COLO668 (cell line): ENCODE results near the gene OR10H5.
"Not testable (repeated sequence)": the region's sequence is repeated elsewhere in the genome, so short reads cannot be mapped to it uniquely, and the experiment has no call there.

Experiments used
- DNase-seq: peaks from one replicate; lab custom pipeline; 2025; ENCODE audit not compliant: unreplicated experiment; lab: John Stamatoyannopoulos, UW

Gene OR10H5, protein sequence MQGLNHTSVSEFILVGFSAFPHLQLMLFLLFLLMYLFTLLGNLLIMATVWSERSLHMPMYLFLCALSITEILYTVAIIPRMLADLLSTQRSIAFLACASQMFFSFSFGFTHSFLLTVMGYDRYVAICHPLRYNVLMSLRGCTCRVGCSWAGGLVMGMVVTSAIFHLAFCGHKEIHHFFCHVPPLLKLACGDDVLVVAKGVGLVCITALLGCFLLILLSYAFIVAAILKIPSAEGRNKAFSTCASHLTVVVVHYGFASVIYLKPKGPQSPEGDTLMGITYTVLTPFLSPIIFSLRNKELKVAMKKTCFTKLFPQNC

DNA sequence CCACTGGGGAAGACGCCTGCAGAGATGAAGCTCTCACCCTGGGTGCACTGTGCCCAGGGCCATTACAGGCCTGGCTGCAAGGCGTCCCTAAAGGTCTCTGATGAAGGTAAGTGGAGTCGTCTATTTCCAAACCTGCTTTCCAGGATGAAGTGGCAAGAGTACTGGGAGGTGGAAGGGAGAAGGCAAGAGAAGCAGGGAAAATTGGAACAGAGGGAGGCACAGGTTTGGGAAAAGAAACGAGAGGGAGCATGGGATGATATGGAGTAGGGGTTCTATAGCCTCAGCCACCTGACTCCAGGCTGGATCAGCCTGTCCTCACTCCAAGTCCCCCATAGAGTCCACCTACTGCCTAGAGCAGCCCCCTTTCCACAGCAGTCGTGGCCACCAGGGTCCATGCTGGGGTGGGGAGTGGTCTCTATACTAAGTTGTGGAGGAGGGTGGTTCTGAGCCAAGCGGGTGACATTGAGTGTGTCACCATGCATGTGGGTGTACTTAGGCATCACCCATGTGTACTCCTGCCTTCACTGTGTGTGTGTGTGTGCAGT is at the start of gene OR10H5:
Gene OR10H5, plus strand, starts transcription at position 51 of the 545 bp plus-strand sequence. CDS start 6,388 bp downstream, outside the sequence.
- DNase-seq, result no peak

DNA sequence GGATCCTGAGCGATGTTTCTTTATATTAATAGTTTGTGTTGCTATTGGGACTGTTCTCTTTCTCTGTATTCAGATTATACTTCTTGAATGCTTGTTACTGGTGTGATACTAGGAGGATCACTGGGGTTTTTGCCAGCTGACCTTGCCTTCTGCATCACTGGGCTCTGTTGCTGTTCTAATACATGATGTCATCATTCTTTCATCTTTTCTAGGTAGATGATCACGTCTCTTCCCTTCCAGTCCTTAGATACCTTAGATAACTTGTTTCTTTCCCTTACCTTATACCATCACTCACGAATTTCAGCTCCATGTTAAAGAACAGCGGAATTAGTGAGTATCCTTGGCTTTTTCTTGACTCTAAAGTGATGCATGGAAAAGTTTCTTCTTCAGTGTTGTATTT is 49.7 kb upstream of the OR10H5 start, which contains the start of gene OR10H3:
Gene OR10H3, plus strand, starts transcription at position 264 of the 400 bp plus-strand sequence. CDS start 3,408 bp downstream, outside the sequence.
- DNase-seq, result no peak

DNA sequence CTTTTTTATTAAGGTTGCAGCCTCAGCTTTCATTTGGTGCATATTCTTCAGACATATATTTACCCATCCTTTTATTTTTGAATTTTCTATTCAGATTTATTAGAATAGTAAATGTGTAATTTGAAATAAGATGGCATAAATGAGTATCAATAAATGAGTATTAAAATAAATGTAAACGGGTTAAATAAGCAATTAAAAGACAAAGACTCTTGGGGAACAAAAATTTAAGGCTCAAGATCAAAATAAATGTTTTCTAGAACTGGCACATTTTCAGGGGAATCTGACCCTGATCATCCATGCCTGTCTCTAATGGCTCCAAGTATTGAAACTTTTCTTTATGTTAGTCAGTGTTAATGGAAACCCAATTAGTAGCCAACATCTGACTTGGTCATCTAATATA is 46.7 kb upstream of the OR10H5 start:
- DNase-seq, result no peak

DNA sequence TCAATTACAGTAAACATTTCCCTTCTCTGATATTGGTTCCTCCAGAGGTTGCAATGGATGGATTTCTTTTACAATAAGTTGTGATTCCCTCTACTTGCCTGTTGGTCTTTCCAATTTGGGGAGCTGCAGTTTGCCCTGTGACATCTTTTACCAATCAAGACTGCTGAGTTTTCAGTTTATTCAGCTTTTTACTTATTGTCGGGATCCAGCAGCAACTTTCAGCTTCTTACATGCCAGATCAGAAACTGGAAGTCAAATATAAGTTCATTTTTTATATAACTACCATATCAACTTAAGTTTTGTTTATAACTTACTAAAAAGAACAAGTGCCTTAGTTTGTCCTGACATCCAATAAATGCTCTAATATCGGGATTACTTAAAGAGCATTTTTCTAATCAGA is 39.2 kb upstream of the OR10H5 start:
- DNase-seq, result no peak

DNA sequence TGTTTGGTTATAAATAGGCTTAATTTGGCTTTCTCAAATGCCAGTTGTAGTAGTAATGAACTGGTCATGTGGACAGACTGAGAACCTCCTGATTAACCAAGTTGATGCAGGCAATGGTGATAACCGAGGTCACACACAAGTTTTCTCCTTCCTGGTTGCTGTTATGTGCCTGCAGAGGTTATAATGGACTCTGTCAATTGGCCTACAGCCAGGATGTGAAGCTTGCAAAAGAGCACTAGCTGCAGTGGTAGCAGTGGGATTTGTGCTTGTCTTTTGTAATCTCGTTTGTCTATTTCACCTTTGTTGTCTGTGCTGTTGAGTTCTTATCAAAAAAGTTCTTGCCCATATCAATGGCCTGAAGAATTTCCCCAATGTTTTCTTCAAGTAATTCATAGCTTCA is 29.1 kb upstream of the OR10H5 start:
- DNase-seq, result no peak

DNA sequence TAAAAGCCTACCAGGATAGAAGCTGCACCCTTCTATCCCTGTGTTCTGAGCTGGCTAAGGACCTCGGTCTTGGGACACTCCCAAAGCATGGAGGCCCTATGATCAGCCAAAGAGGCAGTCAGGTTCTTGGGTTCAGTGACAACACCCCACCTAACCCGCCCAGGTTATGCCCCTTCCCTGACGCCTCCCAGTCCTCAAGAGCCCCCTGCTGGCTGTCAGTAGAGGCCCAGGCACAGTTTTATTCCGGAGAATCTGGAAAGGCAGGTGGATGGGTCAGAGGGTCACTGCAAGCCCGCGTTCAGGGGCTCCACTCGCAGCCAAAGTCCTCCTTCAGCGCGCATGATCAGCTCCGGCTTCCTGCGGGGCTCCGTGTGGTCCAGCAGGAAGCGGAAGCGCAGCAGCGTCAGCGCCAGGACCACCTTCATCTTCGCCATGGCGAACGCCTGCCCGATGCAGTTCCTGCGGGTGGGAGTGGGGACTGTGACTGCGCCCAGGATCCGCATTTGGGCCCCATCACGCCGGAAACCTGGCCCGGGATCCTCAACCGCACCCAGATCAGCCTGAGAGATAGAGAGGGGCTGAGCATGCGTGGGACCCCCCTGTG is 27.4 kb upstream of the OR10H5 start:
- DNase-seq, result no peak

DNA sequence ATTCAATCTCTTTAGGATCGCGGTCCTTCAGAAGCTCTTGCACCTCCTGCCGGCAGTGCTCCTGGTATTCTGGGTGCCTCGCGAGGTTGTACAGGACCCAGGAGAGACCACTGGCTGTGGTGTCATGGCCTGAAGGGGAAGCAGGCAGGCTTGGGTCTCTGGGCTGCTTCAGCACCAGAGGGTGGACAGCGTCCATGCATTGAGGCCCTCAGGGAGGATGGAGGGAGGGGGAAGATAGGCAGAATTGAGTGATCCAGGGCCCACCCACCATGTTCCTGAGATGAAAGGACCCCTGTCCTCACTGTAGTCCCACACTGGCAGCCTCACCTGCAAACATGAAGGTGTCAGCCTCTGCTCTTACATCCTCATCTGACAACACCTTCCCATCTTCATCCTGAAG is 17.9 kb upstream of the OR10H5 start:
- DNase-seq, result no peak

DNA sequence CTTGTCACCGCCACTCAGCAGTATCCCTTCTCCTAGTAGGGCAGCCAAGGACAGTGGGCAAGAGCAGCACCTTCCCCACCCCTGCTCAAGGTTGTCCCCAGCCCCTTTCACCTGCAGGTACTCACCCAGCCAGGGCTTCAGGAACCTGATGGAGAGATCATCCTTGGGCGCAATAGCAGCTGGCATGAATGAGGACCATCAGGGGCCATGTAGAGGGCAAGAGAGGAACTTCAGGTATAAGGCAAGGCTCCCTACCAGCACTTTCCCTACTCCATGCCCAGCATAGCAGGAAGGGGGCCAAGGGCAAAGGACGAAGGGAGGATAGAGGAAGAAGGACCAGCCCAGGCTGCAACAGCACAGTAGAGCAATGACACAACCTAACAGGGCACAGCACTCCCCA is 13.3 kb upstream of the OR10H5 start:
- not testable (repeated sequence) for DNase-seq

DNA sequence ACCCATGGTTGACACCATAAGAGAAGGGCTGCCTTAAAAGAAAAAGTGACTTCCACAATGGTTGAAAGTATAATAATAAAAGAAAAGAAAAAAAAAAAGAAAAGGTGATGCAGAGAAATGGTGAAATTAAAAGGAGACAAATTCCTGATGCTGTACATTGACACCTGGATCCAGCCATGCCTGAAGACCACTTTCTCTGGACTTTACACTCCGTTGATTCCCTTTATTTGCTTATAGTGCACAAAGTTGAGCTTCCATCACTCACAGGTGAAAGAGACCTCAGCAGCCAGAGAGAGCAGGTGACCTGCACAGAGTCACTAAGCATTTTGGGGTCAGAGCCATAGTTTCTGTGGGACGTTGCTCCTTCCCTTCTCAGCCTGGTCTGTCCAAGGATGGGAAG is 12.2 kb upstream of the OR10H5 start:
- DNase-seq, result no peak

DNA sequence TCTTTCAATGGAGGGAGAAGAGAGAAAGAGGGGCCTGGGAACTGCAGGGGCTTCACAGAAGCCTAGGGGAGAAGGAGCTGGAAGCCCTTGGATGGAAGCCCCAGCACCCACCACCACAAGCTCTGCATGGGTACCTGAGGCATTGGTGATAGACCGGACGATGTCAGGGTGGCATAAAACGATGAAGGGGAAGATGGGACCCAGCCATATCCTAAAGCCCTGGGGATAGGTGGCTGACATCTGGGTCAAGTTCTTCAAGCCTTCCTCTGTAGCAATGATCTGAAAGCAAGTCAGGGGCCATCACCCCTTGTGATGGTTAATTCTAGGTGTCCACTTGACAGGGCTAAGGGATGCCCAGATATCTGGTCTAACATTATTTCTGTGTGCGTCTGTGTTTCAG is 11.2 kb upstream of the OR10H5 start:
- DNase-seq, result no peak

DNA sequence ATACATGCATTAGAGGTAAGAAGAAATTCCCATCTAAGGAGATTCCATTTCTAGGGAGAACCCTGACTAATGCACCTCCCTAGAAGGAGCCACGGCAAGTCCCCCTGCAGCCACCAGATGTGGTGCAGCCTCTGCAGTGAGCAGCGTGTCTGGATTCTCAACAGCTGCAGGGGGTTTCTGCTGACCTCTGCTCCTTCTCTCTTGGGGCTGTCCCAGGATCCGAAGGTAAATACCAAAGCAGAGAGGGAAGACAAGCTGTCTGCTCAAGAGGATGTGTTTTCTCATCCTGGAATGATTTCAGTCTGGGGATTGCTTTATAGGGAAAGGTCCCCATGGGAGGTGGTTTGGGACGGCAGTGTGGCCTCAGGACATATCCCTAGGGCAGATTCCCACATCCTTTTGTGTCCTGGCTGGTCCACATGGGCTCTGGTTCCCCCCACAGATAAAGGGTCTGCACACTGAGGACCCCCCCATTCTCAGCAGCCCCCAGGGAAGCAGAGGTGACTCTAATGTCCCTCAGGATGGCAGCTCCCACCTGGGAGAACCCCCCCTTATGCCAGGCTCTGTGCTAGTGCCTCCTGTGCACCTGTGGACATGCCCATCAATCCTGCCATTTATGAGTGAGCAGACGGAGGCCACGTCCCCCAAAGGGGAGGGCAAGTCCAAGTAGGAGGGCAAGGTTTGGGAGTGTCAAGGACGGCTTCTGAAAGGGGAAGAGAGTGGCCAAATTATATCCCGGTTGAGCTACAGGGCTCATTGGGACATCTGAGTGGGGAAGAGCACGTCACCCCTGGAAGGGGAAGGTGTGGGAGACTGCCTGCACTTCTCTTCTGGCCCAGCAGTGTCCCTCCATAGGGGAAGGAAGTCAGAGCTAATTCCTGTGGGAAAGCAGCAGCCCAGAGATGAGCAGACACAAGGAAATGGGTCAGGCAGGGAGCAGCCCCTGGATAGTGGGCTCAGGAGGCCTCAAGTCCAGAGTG is 10.2 kb upstream of the OR10H5 start:
- no peak for DNase-seq

DNA sequence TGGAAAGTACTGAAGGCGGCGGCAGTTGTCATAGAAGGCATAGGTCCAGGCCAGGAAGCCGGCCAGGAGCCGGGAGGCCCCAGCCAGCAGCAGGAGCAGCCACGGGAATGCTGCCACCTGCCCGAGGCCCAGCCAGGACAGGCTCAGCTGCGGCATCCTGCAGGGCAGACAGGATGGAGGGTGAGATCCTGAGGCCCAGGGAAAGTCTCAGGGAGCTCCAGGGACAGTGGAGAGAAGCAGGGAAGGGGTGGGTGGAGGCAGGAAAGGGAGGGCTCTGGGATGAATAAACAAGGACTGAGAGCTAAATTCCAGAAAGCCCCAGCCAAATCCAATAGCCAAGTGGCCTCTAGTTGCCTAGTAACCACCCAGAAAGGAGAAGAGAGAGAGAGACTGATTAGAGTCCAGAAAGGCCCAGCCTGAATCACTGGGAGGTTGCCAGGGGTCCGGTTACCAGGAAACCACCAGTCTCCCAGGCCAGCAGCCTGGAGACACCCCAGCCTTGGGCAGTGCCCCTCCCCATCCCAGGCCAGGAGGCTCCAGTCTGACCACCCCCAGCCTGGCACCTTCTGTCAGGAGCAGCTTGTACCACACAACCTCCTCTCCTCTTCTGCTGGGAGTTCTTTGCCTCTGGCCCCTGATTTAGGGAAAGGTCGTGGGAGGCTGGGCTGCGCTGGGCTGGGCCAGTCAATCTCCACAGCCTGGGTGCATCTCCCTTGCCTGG is 7.5 kb upstream of the OR10H5 start:
- peak; percentile 11 for DNase-seq

DNA sequence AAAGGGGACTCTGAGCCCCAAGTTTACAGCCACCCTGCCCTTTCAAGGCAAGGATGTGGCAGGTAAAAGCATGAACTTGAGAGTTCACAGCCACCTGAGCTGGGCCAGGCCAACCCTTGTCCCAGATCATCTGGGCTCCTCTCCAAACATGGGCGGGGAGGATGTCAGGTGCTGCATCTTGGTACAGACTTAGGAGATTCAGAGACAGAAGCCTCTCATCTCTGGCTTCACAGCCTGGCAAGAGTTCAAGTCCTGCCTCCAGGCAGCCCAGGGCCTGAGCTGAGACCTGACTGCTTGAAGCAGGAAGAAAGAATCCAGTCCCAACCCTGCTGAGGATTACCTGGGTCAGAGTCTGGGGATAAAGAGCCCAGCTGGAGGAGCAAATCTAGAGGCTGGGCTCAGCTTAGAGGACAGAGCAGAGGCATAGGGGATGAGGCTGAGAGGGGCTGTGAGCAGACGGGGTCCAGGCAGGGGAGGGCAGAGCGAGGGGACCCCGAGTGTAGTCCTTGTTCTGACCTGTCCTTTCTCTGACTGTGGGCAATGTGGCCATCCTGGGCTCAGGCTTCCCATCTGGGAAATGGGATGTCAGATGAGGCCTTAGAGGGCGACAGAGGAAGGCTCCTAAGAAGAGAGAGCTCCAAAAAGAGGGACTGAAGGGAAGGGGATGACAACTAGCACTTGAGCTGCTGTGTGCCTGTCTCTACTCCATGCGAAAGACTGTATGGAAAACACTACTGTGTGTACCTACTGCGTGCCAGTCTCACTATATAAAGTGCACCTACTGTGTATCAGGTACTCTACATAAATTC is 6.6 kb upstream of the OR10H5 start:
- DNase-seq, result no peak

DNA sequence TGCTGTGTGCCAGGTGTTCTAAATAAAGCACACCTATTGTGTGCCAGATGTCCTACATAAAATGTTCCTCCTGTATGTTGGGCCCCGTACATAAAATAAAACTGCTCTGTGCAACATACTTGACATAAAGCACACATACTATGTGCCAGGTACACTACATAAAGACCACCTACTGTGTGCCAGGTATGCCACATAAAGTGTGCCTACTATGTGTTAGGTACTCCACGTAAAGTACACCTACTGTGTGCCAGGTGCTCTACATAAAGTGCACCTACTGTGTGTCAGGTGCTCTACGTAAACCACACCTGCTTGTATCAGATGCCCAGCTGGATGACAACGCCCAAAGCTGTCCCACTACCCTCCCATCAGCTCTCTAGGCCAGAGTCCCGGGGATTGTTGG is 5.8 kb upstream of the OR10H5 start:
- no peak for DNase-seq

DNA sequence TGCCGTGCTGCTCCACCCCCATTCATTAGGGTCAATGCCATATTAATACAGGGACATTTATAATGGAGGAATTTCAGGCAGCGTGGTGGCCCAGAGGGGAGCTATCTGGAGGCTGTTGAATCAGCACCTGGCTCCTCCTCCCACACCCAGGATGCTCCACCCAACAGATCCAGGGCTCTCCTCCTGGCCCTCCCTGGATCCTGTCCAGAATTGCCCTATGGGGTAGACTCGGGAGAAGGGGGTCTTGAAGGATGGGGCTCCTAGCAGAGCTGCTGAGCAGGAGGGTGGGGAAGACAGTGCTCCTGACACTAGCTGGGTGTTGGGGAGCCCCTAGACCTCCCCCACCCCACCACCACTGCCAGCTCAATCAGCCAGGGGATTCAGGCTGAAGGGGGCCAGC is 5.2 kb upstream of the OR10H5 start:
- no peak for DNase-seq

DNA sequence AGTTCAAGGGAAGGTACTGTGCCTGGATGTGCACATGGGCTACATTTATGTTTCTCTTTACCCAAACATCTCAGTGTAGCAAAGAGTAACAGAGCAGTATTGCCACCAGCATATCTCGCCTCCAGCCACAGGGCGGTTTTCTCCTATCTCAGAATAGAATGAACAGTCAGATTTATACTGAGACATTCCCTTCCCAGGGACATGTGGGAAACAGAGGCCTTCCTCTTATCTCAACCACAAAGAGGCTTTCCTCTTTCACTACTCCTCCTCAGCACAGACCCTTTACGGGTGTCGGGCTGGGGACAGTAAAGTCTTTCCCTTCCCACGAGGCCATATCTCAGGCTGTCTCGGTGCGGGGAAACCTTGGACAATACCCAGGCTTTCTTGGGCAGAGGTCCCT is 4.6 kb upstream of the OR10H5 start:
- not testable (repeated sequence) for DNase-seq

DNA sequence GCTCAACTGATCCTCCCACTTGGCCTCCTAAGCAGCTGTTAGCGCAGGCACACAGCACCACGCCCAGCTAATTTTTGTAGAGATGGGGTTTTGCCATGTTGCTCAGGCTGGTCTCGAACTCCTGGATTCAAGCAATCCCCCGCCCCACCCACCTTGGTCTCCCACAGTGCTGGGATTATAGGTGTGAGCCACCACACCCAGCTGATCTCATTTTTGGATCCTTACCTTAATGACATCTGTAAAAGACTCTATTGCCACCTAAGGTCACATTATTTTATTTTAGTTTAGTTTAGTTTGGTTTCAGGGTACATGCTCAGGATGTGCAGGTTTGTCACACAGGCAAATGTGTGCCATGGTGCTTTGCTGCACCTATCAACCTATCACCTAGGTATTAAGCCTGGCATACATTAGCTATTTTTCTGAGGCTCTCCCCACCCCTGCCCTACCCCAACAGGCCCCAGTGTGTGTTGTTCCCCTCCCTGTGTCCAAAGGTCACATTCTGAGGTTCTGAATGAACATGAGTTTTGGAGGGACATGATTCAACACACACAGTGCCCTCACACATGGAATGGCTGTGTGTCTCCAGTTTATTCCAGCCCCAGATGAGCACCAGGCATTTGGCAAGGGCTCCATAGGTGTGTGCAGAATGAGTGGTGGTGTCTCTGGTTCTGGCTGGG is 1.3 kb downstream of the OR10H5 start:
- no peak for DNase-seq

DNA sequence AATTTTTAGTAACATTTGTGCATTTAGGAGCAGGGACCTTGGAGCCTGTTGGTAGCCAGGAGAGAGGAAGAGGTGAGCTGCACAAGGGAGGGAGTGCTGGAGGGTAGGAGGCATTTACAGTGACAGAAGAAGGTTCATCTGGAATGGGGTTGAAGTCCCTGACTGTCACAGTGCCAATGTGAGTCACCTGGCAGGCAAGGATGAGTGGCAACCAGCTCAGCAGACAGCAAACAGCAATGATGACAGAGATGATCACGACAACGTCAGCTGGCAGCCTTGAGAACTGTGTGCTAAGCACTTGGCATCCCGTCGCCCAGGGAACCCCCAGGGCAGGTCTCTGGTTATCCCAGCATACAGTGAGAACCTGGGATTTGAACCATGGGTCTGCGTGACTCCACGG is 2.6 kb downstream of the OR10H5 start:
- no peak for DNase-seq

DNA sequence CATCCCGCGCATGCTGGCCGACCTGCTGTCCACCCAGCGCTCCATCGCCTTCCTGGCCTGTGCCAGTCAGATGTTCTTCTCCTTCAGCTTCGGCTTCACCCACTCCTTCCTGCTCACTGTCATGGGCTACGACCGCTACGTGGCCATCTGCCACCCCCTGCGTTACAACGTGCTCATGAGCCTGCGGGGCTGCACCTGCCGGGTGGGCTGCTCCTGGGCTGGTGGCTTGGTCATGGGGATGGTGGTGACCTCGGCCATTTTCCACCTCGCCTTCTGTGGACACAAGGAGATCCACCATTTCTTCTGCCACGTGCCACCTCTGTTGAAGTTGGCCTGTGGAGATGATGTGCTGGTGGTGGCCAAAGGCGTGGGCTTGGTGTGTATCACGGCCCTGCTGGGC is 6.8 kb downstream of the OR10H5 start:
- DNase-seq, result not testable (repeated sequence)
